Kidney (tissue), 14 donors: ENCODE measurements around the gene PAX5. TPM values are rescaled to one million over a fixed set of nuclear protein-coding genes. Genes with fewer than 3 reads are reported as not detected.

Experiments
- DNase-seq, 5 donors: peaks; one replicate each; pipeline ENCODE4 v3.0.0-alpha.2; 2013 to 2020
- FAIRE-seq: peaks from 2 replicates; lab custom pipeline; 2012; peaks lifted over from hg19 to GRCh38; lab: Jason Lieb, UNC
- H3K27ac ChIP-seq, 2 donors: one replicate each; pipeline ENCODE4 v1.7.0; 2013; ENCODE audit warnings: low read depth in 2 of 2, low read length in 2 of 2, inconsistent platforms in 1 of 2
- H3K27me3 ChIP-seq: one replicate; pipeline ENCODE4 v1.7.1; 2013; ENCODE audit warnings: low read length, inconsistent platforms; ENCODE audit not compliant: control insufficient read depth, insufficient read depth
- H3K36me3 ChIP-seq, 3 donors: one replicate each; pipeline versions ENCODE4 v1.7.0 to v1.7.1; 2013; ENCODE audit warnings: low read length in 3 of 3, control low read depth in 1 of 3, inconsistent platforms in 1 of 3; ENCODE audit not compliant: insufficient read depth in 3 of 3, control insufficient read depth in 2 of 3
- H3K4me1 ChIP-seq, 3 donors: one replicate each; pipeline versions ENCODE4 v1.7.0 to v1.7.1; 2013; ENCODE audit warnings: low read length in 3 of 3, inconsistent platforms in 1 of 3, low read depth in 1 of 3; ENCODE audit not compliant: control insufficient read depth in 2 of 3, insufficient read depth in 2 of 3
- H3K4me3 ChIP-seq, 3 donors: one replicate each; pipeline versions ENCODE4 v1.7.0 to v1.8.1; 2013; ENCODE audit warnings: low read length in 3 of 3, control low read depth in 1 of 3, inconsistent platforms in 1 of 3
- H3K9ac ChIP-seq, 3 donors: one replicate each; pipeline versions ENCODE4 v1.7.0 to v1.7.1; 2013; ENCODE audit warnings: low read length in 3 of 3, control low read depth in 1 of 3, inconsistent platforms in 1 of 3
- H3K9me3 ChIP-seq, 3 donors: one replicate each; pipeline versions ENCODE4 v1.7.0 to v1.7.1; 2013; ENCODE audit warnings: low read length in 3 of 3, control low read depth in 1 of 3, inconsistent platforms in 1 of 3; ENCODE audit not compliant: control insufficient read depth in 2 of 3, insufficient read depth in 1 of 3
- intact Hi-C: fragments of 100-400 bp; cut with DNase I; formaldehyde crosslinking; loops from one replicate; pipeline ENCODE4 v1.11.1; 2022
- polyA plus RNA-seq: library from polyadenylated mRNA; stranded (reverse); fragments of 350-450 nt; fragmentation: Illumina TruSeq; extraction: RNeasy Lipid Tissue Mini Kit (QIAGEN cat#74804); gene quantifications from one replicate; pipeline ENCODE4 v1.2.3, GENCODE V29; 2014; ENCODE audit warnings: low read depth, low replicate concordance; ENCODE audit not compliant: insufficient read depth
- total RNA-seq: library from RNA; stranded (reverse); fragmentation: NEBNext Ultra II Directional; extraction: Animal tissue kit (Norgen Biotek cat#: 25700); gene quantifications from one replicate; pipeline ENCODE4 v1.2.1, GENCODE V29; 2021
- TF ChIP-seq, protein P1 (sequence below): IDR thresholded peaks from 3 replicates; pipeline ENCODE4 v1.5.1; 2012; ENCODE audit warnings: mild to moderate bottlenecking, moderate library complexity, borderline replicate concordance; ENCODE audit not compliant: insufficient read depth; ENCODE audit errors: extremely low read depth
- donor health status: control.
- donor health status: control.
- donor health status: control.
- donor health status: control.
- donor health status: control.
- donor health status: DM: yes; HTN: yes; CAD: no.
- donor health status: Normal renal cell carcinoma (clear cell type).

PAX5 gene
- total and polyA plus RNA-seq, 2 donors from 2014 or later = 2.7 TPM; not detected in 1

DNA sequence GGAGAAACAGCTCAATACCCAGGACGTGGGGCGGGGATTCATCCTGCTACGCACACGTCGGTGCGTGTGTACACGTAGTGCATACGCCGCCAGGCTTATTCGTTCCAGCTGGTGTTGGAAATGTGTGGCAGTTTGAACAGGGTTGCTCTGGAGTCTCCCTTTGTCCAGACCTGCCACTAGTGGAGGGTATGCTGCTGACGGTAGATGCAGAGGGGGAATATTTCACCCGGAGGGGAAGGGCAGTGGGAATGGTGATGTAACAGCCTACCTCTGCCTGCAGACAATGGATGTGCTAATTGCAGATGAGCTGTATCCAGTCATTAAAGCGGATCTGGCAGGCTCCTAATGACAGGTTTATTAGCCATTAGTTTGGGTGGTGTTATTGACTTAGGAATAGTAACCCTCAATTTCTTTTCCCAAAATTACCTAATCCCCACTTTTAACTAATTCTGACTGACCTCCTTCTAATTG is 142.7 kb downstream of the PAX5 start:
- H3K9me3 ChIP-seq = no peaks in the 10 kb centered on the region
- peak in 2 of 5 donors; percentile 29 to 38 for DNase-seq
- H3K4me1 ChIP-seq = no peaks in the 10 kb centered on the region
- no peak overlapping the region for H3K27ac ChIP-seq
- no peak overlapping the region for H3K9ac ChIP-seq
- no peak for FAIRE-seq
- no peaks in the 10 kb centered on the region for H3K36me3 ChIP-seq
- TF ChIP-seq, protein P1, sequence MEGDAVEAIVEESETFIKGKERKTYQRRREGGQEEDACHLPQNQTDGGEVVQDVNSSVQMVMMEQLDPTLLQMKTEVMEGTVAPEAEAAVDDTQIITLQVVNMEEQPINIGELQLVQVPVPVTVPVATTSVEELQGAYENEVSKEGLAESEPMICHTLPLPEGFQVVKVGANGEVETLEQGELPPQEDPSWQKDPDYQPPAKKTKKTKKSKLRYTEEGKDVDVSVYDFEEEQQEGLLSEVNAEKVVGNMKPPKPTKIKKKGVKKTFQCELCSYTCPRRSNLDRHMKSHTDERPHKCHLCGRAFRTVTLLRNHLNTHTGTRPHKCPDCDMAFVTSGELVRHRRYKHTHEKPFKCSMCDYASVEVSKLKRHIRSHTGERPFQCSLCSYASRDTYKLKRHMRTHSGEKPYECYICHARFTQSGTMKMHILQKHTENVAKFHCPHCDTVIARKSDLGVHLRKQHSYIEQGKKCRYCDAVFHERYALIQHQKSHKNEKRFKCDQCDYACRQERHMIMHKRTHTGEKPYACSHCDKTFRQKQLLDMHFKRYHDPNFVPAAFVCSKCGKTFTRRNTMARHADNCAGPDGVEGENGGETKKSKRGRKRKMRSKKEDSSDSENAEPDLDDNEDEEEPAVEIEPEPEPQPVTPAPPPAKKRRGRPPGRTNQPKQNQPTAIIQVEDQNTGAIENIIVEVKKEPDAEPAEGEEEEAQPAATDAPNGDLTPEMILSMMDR = no peak
- H3K4me3 ChIP-seq = no peak overlapping the region
- no peaks in the 10 kb centered on the region for H3K27me3 ChIP-seq
- intact Hi-C loops = no loop called here

DNA sequence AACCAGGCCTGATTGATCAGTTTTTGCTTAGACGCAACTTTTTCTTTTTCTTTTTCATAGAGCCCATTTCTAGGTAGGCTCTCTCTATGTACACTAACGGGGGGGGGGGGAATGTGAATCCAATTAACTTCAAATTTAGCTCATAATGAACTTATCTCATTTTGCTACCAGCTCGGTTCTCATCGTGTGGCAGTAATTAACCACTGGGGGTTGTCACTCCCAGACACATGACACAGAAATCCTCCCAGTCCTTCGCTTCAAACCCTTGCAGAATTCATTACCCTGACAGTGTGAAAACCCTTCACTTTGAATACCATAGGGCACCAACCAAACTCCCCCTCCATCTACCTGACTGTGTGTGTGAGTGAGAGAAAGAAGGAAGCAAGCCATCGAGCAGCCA is 144.2 kb downstream of the PAX5 start:
- H3K27ac ChIP-seq = no peak overlapping the region
- no peaks in the 10 kb centered on the region for H3K4me1 ChIP-seq
- TF ChIP-seq, protein P1 = no peak
- H3K27me3 ChIP-seq = no peaks in the 10 kb centered on the region
- no peak overlapping the region for H3K4me3 ChIP-seq
- no peak for FAIRE-seq
- no peaks in the 10 kb centered on the region for H3K9me3 ChIP-seq
- no peak for DNase-seq
- intact Hi-C loops = no loop called here
- H3K9ac ChIP-seq = no peak overlapping the region
- H3K36me3 ChIP-seq = no peaks in the 10 kb centered on the region

GRCh38 chr9:36888551-36888950 is 145.5 kb downstream of the PAX5 start:
- Histone ChIP-seq H3K4me1 (no peaks in the 10 kb centered on the region), H3K9ac (no peak overlapping the region), H3K36me3 (no peaks in the 10 kb centered on the region), H3K9me3 (no peaks in the 10 kb centered on the region), H3K27me3 (no peaks in the 10 kb centered on the region), H3K27ac (no peak overlapping the region), H3K4me3 (no peak overlapping the region)
- FAIRE-seq = no peak
- peak in 1 of 5 donors; percentile 49 for DNase-seq
- intact Hi-C loops = no loop called here
- TF ChIP-seq, protein P1 = no peak

DNA sequence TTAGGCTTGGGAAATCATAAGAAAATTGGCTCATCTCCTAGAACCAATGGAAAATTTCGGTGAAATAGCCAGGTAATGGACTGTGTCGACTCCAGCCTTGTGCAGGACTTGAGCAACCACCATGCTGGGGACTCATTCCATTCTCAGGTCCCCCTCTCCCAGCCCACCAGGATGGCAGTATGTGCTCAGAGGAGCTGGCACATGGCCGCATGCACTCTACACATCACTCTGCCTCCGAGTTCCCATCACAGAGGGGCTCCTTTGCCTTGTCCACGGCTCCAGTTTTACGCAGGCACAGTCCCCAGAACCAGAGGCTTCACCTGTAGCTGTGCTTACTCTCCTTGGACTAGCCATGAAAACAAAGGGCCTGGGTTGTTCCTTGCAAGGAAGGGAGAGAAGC is 149.3 kb downstream of the PAX5 start:
- Histone ChIP-seq H3K9me3 (no peaks in the 10 kb centered on the region), H3K27ac (no peak overlapping the region), H3K36me3 (no peaks in the 10 kb centered on the region), H3K4me1 (no peaks in the 10 kb centered on the region), H3K4me3 (no peak overlapping the region), H3K9ac (no peak overlapping the region), H3K27me3 (no peaks in the 10 kb centered on the region)
- peak in 1 of 5 donors; percentile 31 for DNase-seq
- intact Hi-C loops = no loop called here
- no peak for FAIRE-seq
- TF ChIP-seq, protein P1 = no peak
